H9 (cell line): Measurements from ENCODE around the gene ARPC1A. TPM values are rescaled to one million over a fixed set of nuclear protein-coding genes. Genes with fewer than 3 reads are reported as not detected.

ENCODE experiments used
- DNase-seq: peaks from one replicate; pipeline ENCODE4 v3.0.0-alpha.2; 2017
- H2AFZ ChIP-seq: one replicate; pipeline ENCODE4 v1.6.1; 2013; ENCODE audit warnings: mild to moderate bottlenecking, low read length, control low read depth, moderate library complexity
- H2AK5ac ChIP-seq: 2 replicates; pipeline ENCODE4 v1.6.1; 2013; ENCODE audit warnings: low read length, control low read depth, mixed read lengths; ENCODE audit not compliant: insufficient read length
- H2BK120ac ChIP-seq: one replicate; pipeline ENCODE4 v1.6.1; 2013; ENCODE audit warnings: low read depth, mild to moderate bottlenecking, low read length, control low read depth, inconsistent platforms; ENCODE audit not compliant: poor library complexity, severe bottlenecking
- H2BK12ac ChIP-seq: 2 replicates; pipeline ENCODE4 v1.6.1; 2013; ENCODE audit warnings: low read length, control low read depth, mixed read lengths, low read depth; ENCODE audit not compliant: insufficient read length
- H2BK15ac ChIP-seq: 2 replicates; pipeline ENCODE4 v1.6.1; 2013; ENCODE audit warnings: low read depth, low read length, control low read depth
- H2BK20ac ChIP-seq: one replicate; pipeline ENCODE4 v1.6.1; 2013; ENCODE audit warnings: low read depth, mild to moderate bottlenecking, low read length, control low read depth, inconsistent platforms; ENCODE audit not compliant: poor library complexity, severe bottlenecking
- H2BK5ac ChIP-seq: 2 replicates; pipeline ENCODE4 v1.6.1; 2013; ENCODE audit warnings: low read length, control low read depth, mixed read lengths; ENCODE audit not compliant: insufficient read length
- H3K14ac ChIP-seq: 2 replicates; pipeline ENCODE4 v1.6.1; 2013; ENCODE audit warnings: low read length, control low read depth; ENCODE audit not compliant: insufficient read depth
- H3K18ac ChIP-seq: 2 replicates; pipeline ENCODE4 v1.6.1; 2013; ENCODE audit warnings: low read depth, mild to moderate bottlenecking, mixed read lengths, low read length, control low read depth; ENCODE audit not compliant: insufficient read length
- H3K23ac ChIP-seq: 2 replicates; pipeline ENCODE4 v1.6.1; 2013; ENCODE audit warnings: low read length, control low read depth, mixed read lengths, low read depth; ENCODE audit not compliant: insufficient read length
- H3K23me2 ChIP-seq: 2 replicates; pipeline ENCODE4 v1.6.1; 2013; ENCODE audit warnings: low read depth, mild to moderate bottlenecking, mixed read lengths, low read length, control low read depth; ENCODE audit not compliant: insufficient read length, poor library complexity, severe bottlenecking
- H3K27ac ChIP-seq: 2 replicates; pipeline ENCODE4 v1.5.1; 2013; ENCODE audit warnings: low read length, control low read depth, mixed read lengths, low read depth; ENCODE audit not compliant: insufficient read length
- H3K27me3 ChIP-seq: 2 replicates; pipeline ENCODE4 v1.6.1; 2013; ENCODE audit warnings: low read length, control low read depth, inconsistent platforms; ENCODE audit not compliant: insufficient read depth
- H3K4ac ChIP-seq: 2 replicates; pipeline ENCODE4 v1.6.1; 2013; ENCODE audit warnings: low read depth, mild to moderate bottlenecking, control low read depth, inconsistent platforms, low read length, moderate library complexity
- H3K4me1 ChIP-seq: 2 replicates; pipeline ENCODE4 v1.6.1; 2013; ENCODE audit warnings: low read length, control low read depth, inconsistent platforms; ENCODE audit not compliant: insufficient read depth
- H3K4me2 ChIP-seq: 2 replicates; pipeline ENCODE4 v1.6.1; 2013; ENCODE audit warnings: low read length, control low read depth, mixed read lengths; ENCODE audit not compliant: insufficient read length, insufficient read depth
- H3K56ac ChIP-seq: 2 replicates; pipeline ENCODE4 v1.6.1; 2013; ENCODE audit warnings: low read depth, mild to moderate bottlenecking, mixed read lengths, low read length, control low read depth; ENCODE audit not compliant: insufficient read length
- H3K79me1 ChIP-seq: 2 replicates; pipeline ENCODE4 v1.6.1; 2013; ENCODE audit warnings: low read depth, mild to moderate bottlenecking, moderate library complexity, low read length, control low read depth, inconsistent platforms; ENCODE audit not compliant: insufficient read depth, poor library complexity, severe bottlenecking
- H3K79me2 ChIP-seq: 2 replicates; pipeline ENCODE4 v1.6.1; 2013; ENCODE audit warnings: low read length, control low read depth, inconsistent platforms; ENCODE audit not compliant: insufficient read depth
- H3K9ac ChIP-seq: 2 replicates; pipeline ENCODE4 v1.6.1; 2013; ENCODE audit warnings: low read length, control low read depth, mixed read lengths; ENCODE audit not compliant: insufficient read length; ENCODE audit errors: extremely low read depth
- H3K9me3 ChIP-seq: one replicate; pipeline ENCODE4 v1.6.1; 2013; ENCODE audit warnings: low read depth, low read length, inconsistent platforms; ENCODE audit not compliant: control insufficient read depth
- H3T11ph ChIP-seq: one replicate; pipeline ENCODE4 v1.6.1; 2013; ENCODE audit warnings: mild to moderate bottlenecking, low read length, control low read depth, inconsistent platforms
- H4K20me1 ChIP-seq: one replicate; pipeline ENCODE4 v1.6.1; 2013; ENCODE audit not compliant: control insufficient read depth, insufficient read length, insufficient read depth
- H4K5ac ChIP-seq: 2 replicates; pipeline ENCODE4 v1.6.1; 2013; ENCODE audit warnings: low read depth, mild to moderate bottlenecking, mixed read lengths, low read length, control low read depth; ENCODE audit not compliant: insufficient read length
- H4K8ac ChIP-seq: replicated peaks from 2 replicates; pipeline ENCODE4 v1.6.1; 2013; ENCODE audit warnings: low read length, control low read depth, mixed read lengths, low read depth; ENCODE audit not compliant: insufficient read length
- H4K91ac ChIP-seq: 2 replicates; pipeline ENCODE4 v1.6.1; 2013; ENCODE audit warnings: low read depth, mild to moderate bottlenecking, moderate library complexity, mixed read lengths, low read length, control low read depth; ENCODE audit not compliant: insufficient read length
- H3K27ac Mint-ChIP-seq, 3 experiments: 2 replicates in 2 of 3; 3 replicates in 1 of 3; pipeline ENCODE4 v1.8.0; 2020 to 2021; ENCODE audit warnings: mixed read lengths in 3 of 3, mild to moderate bottlenecking in 1 of 3, moderate library complexity in 1 of 3
- H3K27me3 Mint-ChIP-seq: 2 replicates; pipeline ENCODE4 v1.8.0; 2021; ENCODE audit warnings: low read depth, mild to moderate bottlenecking, moderate library complexity, mixed read lengths
- H3K36me3 Mint-ChIP-seq, 3 experiments: 2 replicates in 2 of 3; 3 replicates in 1 of 3; pipeline ENCODE4 v1.8.0; 2020 to 2021; ENCODE audit warnings: low read depth in 3 of 3, mixed read lengths in 3 of 3; ENCODE audit not compliant: insufficient read depth in 1 of 3
- H3K4me1 Mint-ChIP-seq, 2 experiments: 2 replicates each; pipeline ENCODE4 v1.8.0; 2020; ENCODE audit warnings: mixed read lengths in 2 of 2
- H3K4me3 Mint-ChIP-seq, 2 experiments: 2 replicates in 1 of 2; 3 replicates in 1 of 2; pipeline ENCODE4 v1.8.0; 2020 to 2021; ENCODE audit warnings: mild to moderate bottlenecking in 2 of 2, mixed read lengths in 2 of 2, moderate library complexity in 1 of 2
- H3K9me3 Mint-ChIP-seq, 2 experiments: 2 replicates in 1 of 2; 3 replicates in 1 of 2; pipeline ENCODE4 v1.8.0; 2020; ENCODE audit warnings: mild to moderate bottlenecking in 2 of 2, mixed read lengths in 2 of 2, moderate library complexity in 1 of 2
- CTCF ChIP-seq: fragments of 200-600 bp; sonication (generic); conservative IDR thresholded peaks from 3 replicates; pipeline ENCODE4 v1.8.0; 2021; ENCODE audit warnings: antibody characterized with exemption, mild to moderate bottlenecking
- WGBS: extraction: QIAGEN DNeasy Blood & Tissue Kit; methylation state at CpG from one replicate; pipeline ENCODE4 v1.1.7; 2013; ENCODE audit warnings: missing lambda C conversion rate, low lambda C conversion rate, mixed read lengths; ENCODE audit not compliant: insufficient read length; ENCODE audit errors: extremely low coverage; 5-methylcytosine and 5-hydroxymethylcytosine counted together
- total RNA-seq: library from RNA; stranded (reverse); gene quantifications from 2 replicates; pipeline ENCODE4 v1.2.1, GENCODE V29; 2021

The ARPC1A gene
- total RNA-seq, 1 experiment from 2014 or later: 169 TPM

GRCh38 chr7:99369767-99370391, 44.2 kb downstream of the ARPC1A start:
- Histone ChIP-seq H3K23me2 (peaks cover 3% of the 10 kb centered on the region), H2BK120ac (no peak overlapping the region), H3K4ac (no peak overlapping the region), H4K5ac (no peak overlapping the region), H4K8ac (no peak overlapping the region), H2BK12ac (no peak overlapping the region), H4K20me1 (no peaks in the 10 kb centered on the region), H3K23ac (no peak overlapping the region), H3K18ac (no peak overlapping the region), H2AK5ac (no peak overlapping the region), H3K4me1 (peaks cover 3% of the 10 kb centered on the region; the same call in 1 of the 2 replicates), H3K79me1 (no peaks in the 10 kb centered on the region), H3T11ph (no peak overlapping the region), H2AFZ (no peak overlapping the region), H3K56ac (no peak overlapping the region), H4K91ac (no peak overlapping the region), H3K9ac (no peak overlapping the region), H3K4me2 (no peak overlapping the region), H3K9me3 (no peaks in the 10 kb centered on the region), H3K79me2 (no peaks in the 10 kb centered on the region), H3K27ac (no peak overlapping the region), H2BK5ac (no peak overlapping the region), H2BK15ac (no peak overlapping the region), H3K14ac (no peak overlapping the region), H3K27me3 (no peaks in the 10 kb centered on the region), H2BK20ac (no peak overlapping the region)
- no peak for TF ChIP-seq CTCF
- Mint-ChIP-seq H3K27ac (no peak overlapping the region), H3K36me3 (peaks cover 10 to 25% (median 16%) of the 10 kb centered on the region in 3 experiments; a peak in 6 of 7 replicates), H3K27me3 (peaks cover 13% of the 10 kb centered on the region), H3K9me3 (no peaks in the 10 kb centered on the region), H3K4me3 (no peak overlapping the region), H3K4me1 (peaks cover 10 to 16% of the 10 kb centered on the region in 2 experiments)
- WGBS: no CpG with 5 or more reads among the region's 9 CpGs
- no peak for DNase-seq
